K562 treated with DMSO at 1 percent for 4 hours (cell line): ENCODE results near the gene N4BP2L2. TPM values are rescaled to one million over a fixed set of nuclear protein-coding genes. Genes with fewer than 3 reads are reported as not detected.

Experiments used
- total RNA-seq: library from RNA; unstranded; fragments of 300-600 nt; gene quantifications from 2 replicates; pipeline ENCODE4 v1.2.3, GENCODE V29; 2022; ENCODE audit not compliant: insufficient read depth

N4BP2L2 gene
- total RNA-seq, result 12.9 and 15.6 TPM in 2 replicates

DNA sequence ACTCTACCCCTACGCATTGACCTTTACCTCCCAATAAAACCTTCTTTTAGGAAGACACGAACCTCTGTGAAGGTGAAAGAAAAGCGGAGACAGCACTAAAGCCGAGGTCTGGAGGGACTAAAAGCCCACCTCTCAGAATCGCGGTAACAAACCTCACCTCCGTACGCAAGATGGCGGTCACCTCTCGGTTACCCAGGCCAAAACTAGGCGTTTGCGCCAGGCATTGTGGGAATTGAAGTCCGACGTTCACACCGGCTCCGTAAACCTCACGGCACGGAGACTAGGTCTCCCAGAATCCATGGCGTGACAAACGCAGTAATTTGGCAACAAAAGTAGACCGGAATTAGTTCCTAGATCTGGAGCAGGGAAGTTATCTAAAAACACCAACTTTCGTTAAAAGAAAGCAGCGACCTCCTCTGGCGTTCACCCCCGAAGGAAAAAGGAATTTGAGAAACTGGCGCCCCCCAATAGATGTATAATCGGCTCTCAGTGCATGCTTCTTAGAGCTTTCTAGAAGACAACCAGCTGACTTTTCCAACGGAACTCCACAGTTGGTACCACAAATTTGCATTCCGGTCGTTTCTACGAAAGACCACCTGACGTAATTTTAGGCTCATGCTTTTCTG lies at the start of gene N4BP2L2:
Gene N4BP2L2 (minus strand): TSS at position 175 of the 626 bp plus-strand sequence. CDS start 1,768 bp downstream, outside the sequence.

DNA sequence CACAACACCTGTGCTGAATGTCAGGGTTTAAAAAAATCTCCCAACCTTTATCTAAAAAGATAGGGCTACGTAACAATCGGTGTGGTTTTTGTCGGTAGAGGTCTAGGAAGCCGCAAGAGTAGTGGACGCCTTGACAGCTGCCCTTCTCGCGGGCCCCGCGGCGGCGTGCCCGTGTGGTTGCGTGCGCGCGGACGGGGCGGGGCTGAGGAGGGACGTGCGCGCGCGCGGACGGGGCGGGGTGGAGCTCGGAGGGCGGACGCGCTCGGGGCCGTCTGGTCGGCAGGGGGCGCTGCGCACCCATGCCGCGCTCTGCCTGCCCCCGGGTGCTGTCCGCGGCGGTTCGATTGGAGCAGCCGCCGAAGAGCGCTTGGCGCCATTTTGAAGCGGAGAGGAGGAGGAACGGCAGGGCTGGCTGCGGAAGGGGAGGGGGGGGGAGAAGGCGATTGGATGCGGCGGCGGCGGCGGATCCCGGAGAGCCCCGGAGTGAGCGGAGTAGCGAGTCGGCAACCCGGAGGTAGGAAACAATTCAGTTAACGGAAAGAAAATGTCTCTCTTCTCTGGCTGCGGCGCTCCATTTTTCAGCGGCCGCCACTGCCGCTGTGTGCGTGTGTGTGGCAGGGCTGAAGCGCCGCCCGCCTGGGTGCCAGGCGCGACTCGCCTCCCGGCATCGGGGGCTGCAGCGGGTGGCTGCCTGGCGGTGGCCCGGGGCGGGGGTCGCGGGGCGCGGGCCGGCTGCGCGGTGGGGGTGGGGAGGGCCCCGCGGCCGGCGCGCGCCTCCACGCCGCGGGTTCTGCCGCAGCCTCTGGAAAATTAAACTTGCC lies 47.7 kb upstream of the N4BP2L2 start, which contains the start of gene PDS5B:
Gene PDS5B (plus strand): TSS at position 373 of the 821 bp plus-strand sequence. CDS start 62,321 bp downstream, outside the sequence.

DNA sequence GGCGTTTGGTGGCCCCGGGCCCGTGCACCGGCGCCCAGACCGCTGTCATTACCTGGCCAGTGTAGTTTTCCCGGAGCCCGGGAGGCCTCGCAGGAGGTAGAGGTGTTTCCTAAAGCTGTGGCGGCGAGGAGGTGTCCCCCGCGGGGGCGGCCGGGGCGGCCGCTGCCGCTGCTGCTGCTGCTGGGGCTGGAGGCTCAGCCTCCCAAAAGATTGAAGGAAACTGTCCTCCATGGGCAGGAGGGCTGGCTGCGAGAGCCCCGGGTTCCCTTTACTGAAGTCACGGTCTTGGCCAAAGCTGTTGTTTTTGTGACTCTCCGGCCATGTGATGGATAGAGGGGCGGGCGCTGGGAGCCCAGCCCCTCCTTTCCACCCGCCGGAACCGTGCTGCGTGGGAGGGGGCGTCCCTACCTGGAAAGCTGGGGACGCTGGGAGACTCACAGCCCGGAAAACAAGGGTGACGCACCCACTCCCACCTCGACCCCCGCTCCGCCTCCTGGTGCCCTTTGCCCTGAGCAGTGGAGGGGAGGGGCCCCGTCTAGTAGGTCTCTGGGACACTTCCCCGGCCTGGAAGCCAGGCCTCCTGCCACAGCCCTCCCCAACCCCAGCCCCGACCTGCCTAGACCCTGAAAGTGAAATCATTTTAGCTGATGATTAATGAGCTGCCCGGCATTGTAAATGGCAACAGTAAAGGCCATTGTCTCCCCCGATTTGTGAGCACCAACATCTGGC lies 110.6 kb downstream of the N4BP2L2 start, which contains the start of gene N4BP2L1:
Gene N4BP2L1 (minus strand): TSS at position 279 of the 729 bp plus-strand sequence. CDS start 48 bp downstream, at position 231.

Other genes starting within 250 kb of the N4BP2L2 start
- not detected in 2 replicates for gene ZAR1L, start 223.4 kb downstream of the N4BP2L2 start, total RNA-seq
- 2.5 and 11.2 TPM in 2 replicates for gene BRCA2, start 223.3 kb downstream of the N4BP2L2 start, total RNA-seq
- gene N4BP2L1, start 110.7 kb downstream of the N4BP2L2 start, total RNA-seq, result 2.1 TPM in 1 of 2 replicates, not detected in the other
- gene PDS5B, start 47.7 kb upstream of the N4BP2L2 start, total RNA-seq, result 7.1 and 9.4 TPM in 2 replicates